Stomach (tissue), 9 donors: Measurements from ENCODE around the gene RARS2. TPM values are rescaled to one million over a fixed set of nuclear protein-coding genes. Genes with fewer than 3 reads are reported as not detected.
"Not testable (repeated sequence)": the region's sequence is repeated elsewhere in the genome, so short reads cannot be mapped to it uniquely, and the experiment has no call there.

Experiments used
- DNase-seq, 2 donors: peaks; one replicate each; pipeline versions ENCODE4 v3.0.0 to v3.0.0-alpha.2; 2013 to 2019
- H3K27ac ChIP-seq, 5 donors: fragments of 200-600 bp in 4 of 5; sonication (generic) in 4 of 5; one replicate each; pipeline ENCODE4 v1.5.1; 2013 to 2019; ENCODE audit warnings: mild to moderate bottlenecking in 1 of 5, moderate library complexity in 1 of 5
- H3K27me3 ChIP-seq, 3 donors: fragments of 200-600 bp; sonication (generic); one replicate each; pipeline ENCODE4 v1.5.1; 2017 to 2019; ENCODE audit warnings: mixed run types in 1 of 3
- H3K36me3 ChIP-seq, 4 donors: fragments of 200-600 bp; sonication (generic); 1 replicate in 3 of 4; 2 replicates in 1 of 4; pipeline ENCODE4 v1.5.1; 2016 to 2019
- H3K4me1 ChIP-seq, 4 donors: fragments of 200-600 bp; sonication (generic); one replicate each; pipeline ENCODE4 v1.5.1; 2016 to 2019
- H3K4me3 ChIP-seq, 4 donors: fragments of 200-600 bp; sonication (generic) in 3 of 4; one replicate each; pipeline ENCODE4 v1.5.1; 2016 to 2019; ENCODE audit warnings: mild to moderate bottlenecking in 1 of 4
- H3K9me3 ChIP-seq, 4 donors: fragments of 200-600 bp; sonication (generic); one replicate each; pipeline ENCODE4 v1.5.1; 2016 to 2019
- CTCF ChIP-seq, 7 experiments: fragments of 450-650 bp in 4 of 7; fragments of 200-600 bp in 3 of 7; sonication (generic) in 3 of 7; IDR thresholded peaks; one replicate each; pipeline ENCODE4 v1.5.1; 2016 to 2019; ENCODE audit warnings: antibody characterized with exemption in 7 of 7, control low read depth in 2 of 7, mild to moderate bottlenecking in 1 of 7
- EP300 ChIP-seq: sonication (generic); formaldehyde crosslinking; IDR thresholded peaks from one replicate; pipeline ENCODE4 v1.6.1; 2017; ENCODE audit warnings: antibody characterized with exemption
- POLR2A ChIP-seq, 4 donors: fragments of 450-650 bp; IDR thresholded peaks; one replicate each; pipeline ENCODE4 v1.6.1; 2016; ENCODE audit warnings: antibody characterized with exemption in 4 of 4, control low read depth in 2 of 4, mild to moderate bottlenecking in 1 of 4, moderate library complexity in 1 of 4
- POLR2AphosphoS5 ChIP-seq, 3 donors: sonication (generic); formaldehyde crosslinking; IDR thresholded peaks; one replicate each; pipeline ENCODE4 v1.6.1; 2016; ENCODE audit warnings: antibody characterized with exemption in 3 of 3
- WGBS, 5 donors: extraction: QIAGEN DNeasy Blood & Tissue Kit in 3 of 5; methylation state at CpG; one replicate each; pipeline versions ENCODE4 v1.1.5 to v1.1.7; 2013 to 2018; 5-methylcytosine and 5-hydroxymethylcytosine counted together
- intact Hi-C: fragments of 100-400 bp; cut with DNase I; formaldehyde crosslinking; loops from one replicate; pipeline ENCODE4 v1.15.1; 2023; ENCODE audit warnings: low total_unique reads
- polyA plus RNA-seq, 3 donors: library from polyadenylated mRNA; stranded (reverse); fragments of 200-250 nt; gene quantifications; one replicate each; pipeline ENCODE4 v1.2.3, GENCODE V29; 2013
- total RNA-seq, 5 donors: library from RNA; depleted of rRNA; stranded (reverse); fragments of >200 nt; gene quantifications; one replicate each; pipeline versions ENCODE4 v1.1.0 to v1.2.3, GENCODE V29; 2014 to 2016
- donor health status: healthy with polysubstance abuse.
- donor health status: Bipolar disorder and iron deficiency.
- donor health status: healthy.

The RARS2 gene
- total and polyA plus RNA-seq, 8 donors: 17.7 to 126 (median 36.6) TPM

DNA sequence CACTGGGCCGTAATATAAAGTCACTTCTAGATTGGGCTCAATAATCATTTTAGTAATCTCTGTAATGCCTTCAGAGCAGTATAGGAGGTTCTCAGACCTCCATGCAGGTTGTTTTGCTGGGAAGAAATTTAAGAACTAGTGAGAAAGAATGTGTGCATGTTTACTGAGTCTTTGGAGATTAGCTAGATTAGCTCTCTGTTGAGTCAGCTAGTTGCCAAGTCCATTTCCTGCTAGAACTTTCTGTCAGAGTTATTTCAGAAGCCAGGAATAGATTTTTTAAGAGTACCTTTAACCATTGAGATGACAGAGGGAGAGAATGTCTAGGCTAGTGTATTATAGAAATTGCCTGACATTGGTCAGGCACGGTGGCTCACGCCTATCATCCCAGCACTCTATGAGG lies 33.5 kb upstream of the RARS2 start:
- H3K36me3 ChIP-seq: peaks cover 3 to 35% (median 23%) of the 10 kb centered on the region in 4 donors
- no peaks in the 10 kb centered on the region for H3K27me3 ChIP-seq
- H3K9me3 ChIP-seq: no peaks in the 10 kb centered on the region
- intact Hi-C loops: no loop called here
- no peak overlapping the region for H3K4me3 ChIP-seq
- peak in 1 of 2 donors; percentile 16 for DNase-seq
- H3K27ac ChIP-seq: no peak overlapping the region
- TF ChIP-seq POLR2A (IDR thresholded peaks at IDR 0.05): no peak
- no peak for TF ChIP-seq CTCF (IDR thresholded peaks at IDR 0.05)
- no peak for TF ChIP-seq EP300
- TF ChIP-seq POLR2AphosphoS5 (IDR thresholded peaks at IDR 0.05): no peak
- WGBS, 5 donors: 91 to 95% (median 93%) methylated on average over 3 of the region's 3 CpGs
- H3K4me1 ChIP-seq: peaks cover 0 to 8% (median 4%) of the 10 kb centered on the region in 4 donors

DNA sequence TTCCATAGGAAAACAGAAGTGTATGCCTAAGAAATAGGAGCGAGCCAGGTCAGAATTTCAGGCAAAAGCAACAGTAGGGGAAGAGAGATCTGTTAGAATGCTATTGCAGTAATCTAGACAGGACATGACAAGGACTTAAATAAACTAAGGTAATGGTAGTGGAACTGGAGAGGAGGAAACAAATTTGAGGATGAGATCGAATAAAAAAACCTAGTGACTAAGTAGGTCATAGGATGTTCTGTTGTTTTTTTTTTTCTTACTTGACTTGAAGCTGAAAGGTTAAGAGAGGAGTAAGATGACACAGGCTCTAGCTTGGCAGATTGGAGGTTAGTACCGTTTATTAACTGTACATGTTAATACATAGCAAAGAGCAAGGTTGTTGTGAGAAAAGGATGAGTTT lies 28.7 kb upstream of the RARS2 start:
- no peak overlapping the region for H3K27ac ChIP-seq
- DNase-seq: no peak
- H3K27me3 ChIP-seq: no peaks in the 10 kb centered on the region
- intact Hi-C loops: no loop called here
- H3K9me3 ChIP-seq: no peaks in the 10 kb centered on the region
- H3K36me3 ChIP-seq: peaks cover 4 to 52% (median 38%) of the 10 kb centered on the region in 4 donors
- TF ChIP-seq EP300 (no peak), POLR2A (IDR thresholded peaks at IDR 0.05) (no peak), CTCF (IDR thresholded peaks at IDR 0.05) (no peak), POLR2AphosphoS5 (IDR thresholded peaks at IDR 0.05) (no peak)
- H3K4me3 ChIP-seq: no peak overlapping the region
- WGBS, 5 donors: 90 to 97% (median 94%) methylated on average over 3 of the region's 3 CpGs
- H3K4me1 ChIP-seq: peaks cover 0 to 7% (median 3%) of the 10 kb centered on the region in 4 donors

- Histone ChIP-seq H3K9me3 (no peaks in the 10 kb centered on the region), H3K4me3 (no peak overlapping the region), H3K27ac (no peak overlapping the region), H3K4me1 (no peaks in the 10 kb centered on the region), H3K36me3 (peaks cover 11 to 59% (median 49%) of the 10 kb centered on the region in 4 donors), H3K27me3 (no peaks in the 10 kb centered on the region)
- intact Hi-C loops: no loop called here
- 90 to 97% (median 96%) methylated on average over 4 of the region's 4 CpGs for WGBS, 5 donors
- no peak for TF ChIP-seq EP300
- TF ChIP-seq POLR2A (IDR thresholded peaks at IDR 0.05): no peak
- no peak for DNase-seq
These were observed 27.6 kb upstream of the RARS2 start for GRCh38 chr6:87617405-87617804.

DNA sequence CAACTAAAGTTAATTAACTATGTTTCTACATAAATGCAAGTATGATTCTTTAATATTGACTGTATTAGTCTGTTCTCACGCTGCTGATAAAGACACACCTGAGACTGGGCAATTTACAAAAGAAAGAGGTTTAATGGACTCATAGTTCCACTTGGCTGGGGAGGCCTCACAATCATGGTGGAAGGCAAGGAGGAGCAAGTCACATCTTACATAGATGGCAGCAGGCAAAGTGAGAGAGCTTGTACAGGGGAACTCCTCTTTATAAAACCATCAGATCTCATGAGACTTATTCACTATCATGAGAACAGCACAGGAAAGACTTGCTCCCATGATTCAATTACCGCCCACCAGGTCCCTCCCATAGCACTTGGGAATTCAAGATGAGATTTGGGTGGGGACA lies 23.2 kb upstream of the RARS2 start:
- H3K27ac ChIP-seq, H3K4me3 ChIP-seq, H3K9me3 ChIP-seq, H3K27me3 ChIP-seq, intact Hi-C loops, H3K4me1 ChIP-seq, DNase-seq: not testable (repeated sequence)
- WGBS, 5 donors: 96 to 100% (median 98%) methylated on average over 2 of the region's 2 CpGs
- peaks cover 22 to 83% (median 75%) of the 10 kb centered on the region in 4 donors for H3K36me3 ChIP-seq

GRCh38 chr6:87608802-87609201 lies 19.0 kb upstream of the RARS2 start:
- no peaks in the 10 kb centered on the region for H3K27me3 ChIP-seq
- whole genome bisulfite sequencing, 5 donors: 75 to 96% (median 93%) methylated on average over 3 of the region's 3 CpGs
- H3K9me3 ChIP-seq: no peaks in the 10 kb centered on the region
- intact Hi-C loops: no loop called here
- no peak overlapping the region for H3K4me3 ChIP-seq
- H3K4me1 ChIP-seq: no peaks in the 10 kb centered on the region
- TF ChIP-seq POLR2AphosphoS5 (IDR thresholded peaks at IDR 0.05): no peak
- peaks cover 19 to 78% (median 73%) of the 10 kb centered on the region in 4 donors for H3K36me3 ChIP-seq
- no peak for DNase-seq
- no peak overlapping the region for H3K27ac ChIP-seq

DNA sequence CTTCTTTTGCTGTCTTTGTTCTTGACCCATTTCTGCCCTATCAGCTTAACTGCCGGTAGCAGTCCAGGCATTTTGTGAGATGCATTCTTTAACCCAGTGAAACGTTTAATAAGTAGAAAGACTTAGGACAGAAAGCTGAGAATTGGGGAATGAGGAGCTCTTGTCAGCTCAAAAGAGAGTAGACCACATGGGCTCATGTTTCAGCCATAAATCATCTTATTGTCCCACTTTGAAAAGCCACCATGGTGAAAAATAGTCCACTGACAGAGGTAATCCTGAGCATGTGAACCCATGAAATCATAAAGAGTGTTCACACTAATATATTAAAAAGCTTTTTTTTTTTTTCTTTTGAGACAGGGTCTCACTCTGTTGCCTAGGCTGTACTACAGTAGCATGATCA lies 16.4 kb upstream of the RARS2 start:
- Histone ChIP-seq H3K27me3 (no peaks in the 10 kb centered on the region), H3K9me3 (no peaks in the 10 kb centered on the region), H3K36me3 (peaks cover 9 to 66% (median 52%) of the 10 kb centered on the region in 4 donors), H3K4me1 (no peaks in the 10 kb centered on the region), H3K4me3 (no peak overlapping the region), H3K27ac (no peak overlapping the region)
- no peak for DNase-seq
- intact Hi-C loops: no loop called here
- WGBS, 5 donors: 75 to 88% (median 86%) methylated on average over 2 of the region's 2 CpGs
- TF ChIP-seq CTCF (IDR thresholded peaks at IDR 0.05): no peak
- TF ChIP-seq POLR2A (IDR thresholded peaks at IDR 0.05): no peak
- no peak for TF ChIP-seq POLR2AphosphoS5 (IDR thresholded peaks at IDR 0.05)
- no peak for TF ChIP-seq EP300
